ENCODE measurements around the gene MEIS2.
A peak's percentile ranks its signal among the peaks of the same experiment; 100 is the strongest.

MEIS2 gene
- long read RNA-seq, partial matches to known transcripts: 1 of 3 reads
- long read RNA-seq, other reads (novel, unspliced or antisense): 2 of 3 reads

- DNase-seq (ENCODE audit: low read depth in 1 of 2, low spot score in 1 of 2): peak; percentile 69 to 73
- TF ChIP-seq POLR2AphosphoS5 (IDR thresholded peaks at IDR 0.05; ENCODE audit: low read depth) (peak; percentile 77), SPI1 (IDR thresholded peaks at IDR 0.05; ENCODE audit: borderline replicate concordance, low read depth) (no peak), CTCF (IDR thresholded peaks at IDR 0.05; ENCODE audit: insufficient read depth, low read length) (no peak), GABPA (IDR thresholded peaks at IDR 0.05; ENCODE audit: low read depth) (no peak)
These were observed at the start of gene MEIS2 for GRCh38 chr15:37100109-37100965. TSS of gene MEIS2 (minus strand) at chr15:37100549. CDS start at chr15:37099466, 1,083 bp downstream.

DNA sequence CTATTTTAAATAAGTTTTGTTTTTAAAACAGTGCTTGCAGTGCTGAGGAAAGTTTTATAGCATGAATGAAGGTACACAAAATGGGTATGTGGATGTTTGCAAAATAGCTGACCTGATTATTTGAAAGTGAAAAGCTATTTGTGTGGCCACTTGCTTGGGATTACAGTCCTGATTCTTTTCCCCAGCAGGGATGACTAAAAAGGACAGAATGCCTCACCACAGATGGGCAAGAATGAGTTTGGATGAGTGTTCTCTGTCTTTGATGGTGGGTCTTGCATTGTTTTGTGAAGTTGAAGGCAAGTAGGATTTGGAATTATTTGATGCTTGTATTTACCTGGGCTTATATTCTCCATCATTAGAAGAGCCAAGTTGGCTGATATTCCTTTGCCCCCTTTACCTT lies 48.8 kb upstream of the MEIS2 start:
- TF ChIP-seq CTCF (IDR thresholded peaks at IDR 0.05; ENCODE audit: insufficient read depth, low read length) (no peak), REST (IDR thresholded peaks at IDR 0.05; ENCODE audit: insufficient replicate concordance, low read depth) (no peak), SPI1 (IDR thresholded peaks at IDR 0.05; ENCODE audit: borderline replicate concordance, low read depth) (no peak), GABPA (IDR thresholded peaks at IDR 0.05; ENCODE audit: low read depth) (no peak), POLR2AphosphoS5 (IDR thresholded peaks at IDR 0.05; ENCODE audit: low read depth) (no peak)
- Histone ChIP-seq H3K4me3 (replicated peaks; ENCODE audit: insufficient read depth, low read length) (no peak overlapping the region), H3K27me3 (ENCODE audit: insufficient read depth, poor library complexity, severe bottlenecking) (no peaks in the 10 kb centered on the region), H3K27ac (replicated peaks) (no peak overlapping the region)
- no peak for DNase-seq (ENCODE audit: low read depth in 1 of 2, low spot score in 1 of 2)

More at GRCh38 chr15:37100109-37100965, at the start of gene MEIS2:
- peak within 1 kb of the TSS; percentile 68 for H3K4me3 ChIP-seq (replicated peaks; ENCODE audit: insufficient read depth, low read length)
- peaks cover 50% of the 10 kb centered on the region for H3K27me3 ChIP-seq (ENCODE audit: insufficient read depth, poor library complexity, severe bottlenecking)
- H3K27ac ChIP-seq (replicated peaks): peak within 1 kb of the TSS; percentile 81

DNA sequence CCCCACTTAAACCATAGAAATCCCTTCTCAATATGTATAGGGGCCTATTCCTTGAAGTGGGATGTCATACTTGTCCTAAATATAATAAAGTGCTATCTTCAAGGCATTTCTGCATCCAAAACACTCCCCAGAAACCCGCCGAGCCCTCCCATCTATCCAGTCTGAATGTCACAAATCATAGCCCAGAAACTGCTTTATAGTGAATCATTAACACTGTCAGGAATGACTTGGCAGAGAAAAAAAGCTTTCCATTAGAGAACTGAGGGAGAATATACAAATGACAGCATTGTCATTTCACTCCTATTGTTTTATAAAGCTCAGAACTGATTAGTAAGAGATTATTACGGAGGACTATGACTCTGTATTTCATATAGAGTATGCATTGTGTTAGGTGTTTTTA lies 48.4 kb upstream of the MEIS2 start:
- TF ChIP-seq SPI1 (IDR thresholded peaks at IDR 0.05; ENCODE audit: borderline replicate concordance, low read depth) (no peak), REST (IDR thresholded peaks at IDR 0.05; ENCODE audit: insufficient replicate concordance, low read depth) (no peak), CTCF (IDR thresholded peaks at IDR 0.05; ENCODE audit: insufficient read depth, low read length) (no peak), POLR2AphosphoS5 (IDR thresholded peaks at IDR 0.05; ENCODE audit: low read depth) (no peak), GABPA (IDR thresholded peaks at IDR 0.05; ENCODE audit: low read depth) (no peak)
- DNase-seq (ENCODE audit: low read depth in 1 of 2, low spot score in 1 of 2): no peak
- no peaks in the 10 kb centered on the region for H3K27me3 ChIP-seq (ENCODE audit: insufficient read depth, poor library complexity, severe bottlenecking)
- H3K4me3 ChIP-seq (replicated peaks; ENCODE audit: insufficient read depth, low read length): no peak overlapping the region
- H3K27ac ChIP-seq (replicated peaks): no peak overlapping the region
